GM10266 (cell line): Measurements from ENCODE around the gene BCAS4.

Experiments used
- DNase-seq: peaks from one replicate; pipeline ENCODE4 v3.0.0; 2012; ENCODE audit errors: extremely low spot score
- CTCF ChIP-seq: IDR thresholded peaks from 2 replicates; pipeline ENCODE4 v1.5.1; 2012; ENCODE audit warnings: mild to moderate bottlenecking, low read depth; ENCODE audit not compliant: control insufficient read depth, insufficient read depth; ENCODE audit errors: missing control alignments

The BCAS4 gene

GRCh38 chr20:50873585-50873984 is 78.7 kb downstream of the BCAS4 start:
- DNase-seq = no peak
- no peak for TF ChIP-seq CTCF

- DNase-seq = no peak
- TF ChIP-seq CTCF = no peak
Measured at GRCh38 chr20:50874111-50874757, 79.4 kb downstream of the BCAS4 start.

GRCh38 chr20:50874758-50875665 is 80.2 kb downstream of the BCAS4 start:
- no peak for TF ChIP-seq CTCF
- DNase-seq = no peak

GRCh38 chr20:50876063-50876685 is 81.3 kb downstream of the BCAS4 start:
- TF ChIP-seq CTCF = no peak
- no peak for DNase-seq

- no peak for DNase-seq
- TF ChIP-seq CTCF = no peak
Measured at GRCh38 chr20:50876816-50877215, 82.0 kb downstream of the BCAS4 start.

- TF ChIP-seq CTCF = no peak
- no peak for DNase-seq
Measured at GRCh38 chr20:50877232-50877743, 82.4 kb downstream of the BCAS4 start.
